HEK293 (cell line): Measurements from ENCODE around the gene RING1.

Experiments
- CTCF ChIP-seq: fragments of 450-650 bp; formaldehyde crosslinking; IDR thresholded peaks from 2 replicates; pipeline ENCODE4 v1.5.1; 2016; ENCODE audit warnings: missing biosample characterization, missing genetic modification characterization
- EGR2 ChIP-seq: fragments of 450-650 bp; formaldehyde crosslinking; IDR thresholded peaks from 2 replicates; pipeline ENCODE4 v1.5.1; 2016; ENCODE audit warnings: low read depth, missing biosample characterization, missing genetic modification characterization
- GFI1B ChIP-seq: fragments of 450-650 bp; formaldehyde crosslinking; IDR thresholded peaks from 2 replicates; pipeline ENCODE4 v1.5.1; 2016; ENCODE audit warnings: missing biosample characterization, missing genetic modification characterization
- KLF7 ChIP-seq: fragments of 450-650 bp; formaldehyde crosslinking; IDR thresholded peaks from 2 replicates; pipeline ENCODE4 v1.5.1; 2016; ENCODE audit warnings: missing biosample characterization, missing genetic modification characterization, borderline replicate concordance
- PRDM10 ChIP-seq: fragments of 450-650 bp; formaldehyde crosslinking; IDR thresholded peaks from 2 replicates; pipeline ENCODE4 v1.5.1; 2016; ENCODE audit warnings: missing biosample characterization, missing genetic modification characterization
- RBAK ChIP-seq: fragments of 450-650 bp; formaldehyde crosslinking; IDR thresholded peaks from 2 replicates; pipeline ENCODE4 v1.5.1; 2016; ENCODE audit warnings: missing biosample characterization, missing genetic modification characterization
- ZFP3 ChIP-seq: fragments of 450-650 bp; formaldehyde crosslinking; IDR thresholded peaks from 2 replicates; pipeline ENCODE4 v1.5.1; 2016; ENCODE audit warnings: low read depth, missing biosample characterization, missing genetic modification characterization
- ZNF121 ChIP-seq: fragments of 450-650 bp; formaldehyde crosslinking; IDR thresholded peaks from 2 replicates; pipeline ENCODE4 v1.5.1; 2016; ENCODE audit warnings: missing biosample characterization, missing genetic modification characterization
- ZNF211 ChIP-seq: fragments of 450-650 bp; formaldehyde crosslinking; IDR thresholded peaks from 2 replicates; pipeline ENCODE4 v1.5.1; 2016; ENCODE audit warnings: low read depth, missing biosample characterization, missing genetic modification characterization
- ZNF513 ChIP-seq: fragments of 450-650 bp; IDR thresholded peaks from 2 replicates; pipeline ENCODE4 v1.5.1; 2018; ENCODE audit warnings: missing biosample characterization, missing genetic modification characterization
- ZNF623 ChIP-seq: fragments of 450-650 bp; formaldehyde crosslinking; IDR thresholded peaks from 2 replicates; pipeline ENCODE4 v1.5.1; 2016; ENCODE audit warnings: missing biosample characterization, missing genetic modification characterization

GRCh38 chr6:33181141-33181540 is 27.2 kb upstream of the RING1 start:
- TF ChIP-seq RBAK (tag by site-specific recombination) = no peak
- no peak for TF ChIP-seq ZFP3 (tag by site-specific recombination)
- TF ChIP-seq ZNF623 = no peak
- TF ChIP-seq ZNF121 (tag by site-specific recombination) = no peak
- TF ChIP-seq CTCF (tag by site-specific recombination) = no peak
- no peak for TF ChIP-seq GFI1B
- no peak for TF ChIP-seq ZNF211
- TF ChIP-seq ZNF513 (tag by site-specific recombination) = no peak
- TF ChIP-seq PRDM10 (tag by site-specific recombination) = no peak
- TF ChIP-seq EGR2 = no peak
- no peak for TF ChIP-seq KLF7 (tag by site-specific recombination)
